Astrocyte of the cerebellum (primary cell): ENCODE data around the gene CHSY3.

ENCODE experiments used
- DNase-seq: peaks from one replicate; pipeline ENCODE4 v3.0.0-alpha.2; 2011; ENCODE audit warnings: low read depth
- H3K4me3 ChIP-seq: 2 replicates; pipeline ENCODE4 v1.5.1; 2011; ENCODE audit warnings: mild to moderate bottlenecking, low read depth, low read length, moderate library complexity
- CTCF ChIP-seq: IDR thresholded peaks from 2 replicates; pipeline ENCODE4 v1.5.1; 2012; ENCODE audit warnings: low read length, low read depth, moderate library complexity, mild to moderate bottlenecking; ENCODE audit errors: missing control alignments
- in situ Hi-C: cut with HindIII; loops from 2 replicates; pipeline ENCODE4 v1.10.0; 2017; ENCODE audit warnings: low sequenced_read_pairs

CHSY3 gene

GRCh38 chr5:130023604-130024003 lies 119.3 kb downstream of the CHSY3 start:
- DNase-seq, result no peak
- no peak for TF ChIP-seq CTCF
- H3K4me3 ChIP-seq, result no peak overlapping the region
- in situ Hi-C loops, result no loop called here

GRCh38 chr5:130024006-130024405 lies 119.7 kb downstream of the CHSY3 start:
- no peak for TF ChIP-seq CTCF
- no peak overlapping the region for H3K4me3 ChIP-seq
- in situ Hi-C loops, result no loop called here
- DNase-seq, result no peak

GRCh38 chr5:130025511-130025910 lies 121.2 kb downstream of the CHSY3 start:
- no peak for DNase-seq
- no peak overlapping the region for H3K4me3 ChIP-seq
- in situ Hi-C loops, result no loop called here
- no peak for TF ChIP-seq CTCF

GRCh38 chr5:130032807-130033206 lies 128.5 kb downstream of the CHSY3 start:
- no peak overlapping the region for H3K4me3 ChIP-seq
- TF ChIP-seq CTCF, result no peak
- in situ Hi-C loops, result no loop called here
- DNase-seq, result no peak

GRCh38 chr5:130034566-130035210 lies 130.4 kb downstream of the CHSY3 start:
- in situ Hi-C loops, result no loop called here
- TF ChIP-seq CTCF, result no peak
- no peak for DNase-seq

GRCh38 chr5:130035388-130035787 lies 131.1 kb downstream of the CHSY3 start:
- no peak for TF ChIP-seq CTCF
- no peak for DNase-seq
- in situ Hi-C loops, result no loop called here
- H3K4me3 ChIP-seq, result no peak overlapping the region

More at GRCh38 chr5:130034566-130035210, 130.4 kb downstream of the CHSY3 start:
- H3K4me3 ChIP-seq, result no peak overlapping the region
